Gastrocnemius medialis (tissue), 4 donors: ENCODE measurements around the gene VDAC1.

Source experiments
- CTCF ChIP-seq, 5 experiments: fragments of 450-650 bp in 3 of 5; fragments of 200-600 bp in 2 of 5; sonication (generic) in 2 of 5; IDR thresholded peaks in 4 of 5; conservative IDR thresholded peaks in 1 of 5; 1 replicate in 4 of 5; 2 replicates in 1 of 5; pipeline ENCODE4 v1.5.1; 2016 to 2019; ENCODE audit warnings: antibody characterized with exemption in 5 of 5, mild to moderate bottlenecking in 3 of 5, moderate library complexity in 3 of 5
- POLR2A ChIP-seq, 2 donors: fragments of 450-650 bp; IDR thresholded peaks; one replicate each; pipeline ENCODE4 v1.6.1; 2017; ENCODE audit warnings: antibody characterized with exemption in 2 of 2, mild to moderate bottlenecking in 2 of 2, moderate library complexity in 2 of 2

GRCh38 chr5:133959643-133960042, 45.1 kb downstream of the VDAC1 start:
- TF ChIP-seq CTCF (IDR thresholded peaks at IDR 0.05 in 4 of 5, conservative IDR thresholded peaks at IDR 0.05 in 1 of 5) (no peak), POLR2A (IDR thresholded peaks at IDR 0.05) (no peak)
